ENCODE measurements around the gene SIRT3.
"Not testable (repeated sequence)": the region's sequence is repeated elsewhere in the genome, so short reads cannot be mapped to it uniquely, and the experiment has no call there.

Gene SIRT3

DNA sequence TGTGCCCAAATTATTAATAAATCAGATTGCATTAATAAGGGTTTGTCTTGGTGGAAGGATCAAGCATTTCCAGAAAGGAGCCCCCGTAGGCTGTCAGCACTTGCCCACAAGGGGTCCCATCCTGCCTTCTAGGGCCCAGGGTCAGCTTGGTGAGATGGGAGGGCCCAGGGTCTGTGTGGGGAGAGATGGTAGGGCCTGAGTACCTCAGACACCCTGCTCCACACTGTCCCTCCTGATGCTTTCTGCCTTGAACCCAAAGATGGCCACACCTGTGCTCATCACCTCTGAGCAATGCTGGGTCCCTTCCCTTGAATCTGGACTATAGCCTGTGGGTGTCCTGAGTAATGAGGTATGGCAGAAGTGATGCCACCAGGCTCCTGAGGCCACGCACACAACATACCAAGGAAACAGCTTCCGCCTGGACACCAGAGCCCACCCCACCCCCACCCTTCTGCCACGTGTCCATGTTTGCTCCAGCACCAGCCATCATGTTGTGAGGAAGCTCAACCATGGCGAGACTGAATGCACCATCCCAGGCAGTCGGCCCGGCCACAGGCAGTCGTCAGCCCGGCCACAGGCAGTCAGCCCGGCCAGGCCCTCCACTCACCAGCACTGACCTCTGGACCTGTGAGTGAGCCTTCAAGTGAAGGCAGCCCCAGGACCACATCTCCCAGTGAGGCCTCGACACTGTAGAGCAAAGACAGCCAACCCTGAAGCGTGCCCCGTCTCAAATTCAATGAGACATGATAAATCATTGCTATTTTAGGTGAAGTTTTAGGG, 35.7 kb downstream of the SIRT3 start:
- Mint-ChIP-seq H3K27ac (peak overlapping the region; percentile 93), H3K4me1 (ENCODE audit: low read depth) (peaks cover 44% of the 10 kb centered on the region), H3K9me3 (no peaks in the 10 kb centered on the region), H3K27me3 (no peaks in the 10 kb centered on the region), H3K4me3 (no peak overlapping the region), H3K36me3 (ENCODE audit: low read depth) (peaks cover 56% of the 10 kb centered on the region)
- no peak for DNase-seq

DNA sequence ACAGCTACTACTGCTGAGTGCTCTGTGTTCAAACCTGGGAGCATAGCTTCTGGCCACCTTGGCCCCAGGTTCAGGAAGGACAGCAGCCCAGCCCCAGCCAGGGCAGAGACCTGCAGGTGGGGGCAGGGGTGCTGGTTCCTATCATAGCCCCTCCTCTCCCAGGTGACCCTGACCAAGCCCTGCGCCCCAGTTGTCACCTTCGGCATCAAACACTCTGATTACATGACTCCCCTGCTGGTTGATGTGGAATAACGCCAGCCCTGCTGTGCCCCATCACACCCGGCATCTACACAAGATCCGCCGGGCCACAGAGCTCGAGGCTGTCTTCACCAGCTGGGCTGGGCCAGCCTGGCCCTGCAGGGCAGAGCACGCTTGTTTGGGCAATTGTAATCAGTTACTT, 36.4 kb downstream of the SIRT3 start:
- Mint-ChIP-seq H3K36me3 (ENCODE audit: low read depth) (peaks cover 50% of the 10 kb centered on the region), H3K27ac (peak overlapping the region; percentile 37), H3K9me3 (no peaks in the 10 kb centered on the region), H3K4me1 (ENCODE audit: low read depth) (peaks cover 39% of the 10 kb centered on the region), H3K4me3 (no peak overlapping the region), H3K27me3 (no peaks in the 10 kb centered on the region)
- peak; percentile 26 for DNase-seq

DNA sequence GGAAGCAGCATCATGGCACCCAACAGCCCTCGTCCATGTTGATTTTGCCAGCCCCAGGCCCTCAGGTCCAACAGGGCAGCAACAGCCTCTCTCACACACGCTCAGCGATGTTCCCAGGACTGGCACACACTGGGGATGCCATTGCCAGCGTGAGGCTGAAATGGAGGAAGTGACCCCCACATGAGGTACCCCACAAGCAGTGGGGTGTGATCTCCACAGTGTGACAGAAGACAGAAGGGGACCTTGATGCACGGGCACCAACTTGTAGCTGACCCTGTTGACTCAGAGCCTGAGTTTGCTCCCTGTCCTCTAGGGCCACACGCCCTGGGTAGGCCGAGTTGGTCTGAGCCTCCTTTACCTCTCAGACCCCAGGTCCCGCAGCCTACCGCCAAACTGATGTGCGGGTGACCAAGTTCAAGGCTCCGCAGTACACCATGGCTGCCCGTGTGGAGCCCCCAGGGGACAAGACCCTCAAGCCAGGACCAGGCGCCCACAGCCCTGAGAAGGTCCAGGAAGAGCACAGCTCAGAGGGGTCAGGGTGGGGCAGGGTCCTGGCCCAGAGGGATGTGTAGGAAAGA, 37.0 kb downstream of the SIRT3 start:
- H3K27ac Mint-ChIP-seq: no peak overlapping the region

DNA sequence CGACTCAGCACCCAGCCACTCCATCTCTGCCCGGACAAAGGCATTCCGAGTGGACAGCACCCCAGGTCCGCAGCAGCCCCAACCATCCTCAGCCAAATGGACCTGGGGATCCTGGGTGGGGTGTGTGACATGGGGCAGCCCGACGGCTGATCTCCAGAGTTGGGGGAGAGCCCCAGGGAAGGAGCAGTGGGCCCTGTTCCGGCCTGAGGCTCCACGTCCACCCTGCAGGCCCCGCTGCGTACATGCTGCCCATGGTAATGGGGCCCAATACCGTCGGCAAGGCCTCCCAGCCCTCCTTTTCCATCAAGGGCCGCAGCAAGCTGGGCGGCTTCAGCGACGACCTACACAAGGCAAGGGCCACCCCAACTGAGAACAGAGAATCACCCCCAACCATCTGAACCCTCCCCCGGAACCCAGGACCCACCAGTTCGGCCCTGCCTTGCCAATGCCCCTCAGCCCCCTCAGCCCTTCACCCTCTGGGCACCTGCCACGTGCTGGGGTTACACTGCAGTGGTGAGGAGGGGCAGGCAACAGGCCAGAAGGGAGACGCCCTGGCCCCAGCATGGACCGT, 37.8 kb downstream of the SIRT3 start:
- Mint-ChIP-seq H3K27ac (peak overlapping the region; percentile 35), H3K27me3 (no peaks in the 10 kb centered on the region), H3K36me3 (ENCODE audit: low read depth) (peaks cover 35% of the 10 kb centered on the region), H3K4me1 (ENCODE audit: low read depth) (peaks cover 24% of the 10 kb centered on the region), H3K9me3 (no peaks in the 10 kb centered on the region), H3K4me3 (no peak overlapping the region)
- no peak for DNase-seq

More for the DNA sequence above, 37.0 kb downstream of the SIRT3 start:
- DNase-seq: no peak
- H3K36me3 Mint-ChIP-seq (ENCODE audit: low read depth): peaks cover 43% of the 10 kb centered on the region
- peaks cover 32% of the 10 kb centered on the region for H3K4me1 Mint-ChIP-seq (ENCODE audit: low read depth)
- no peak overlapping the region for H3K4me3 Mint-ChIP-seq
- no peaks in the 10 kb centered on the region for H3K27me3 Mint-ChIP-seq
- no peaks in the 10 kb centered on the region for H3K9me3 Mint-ChIP-seq

DNA sequence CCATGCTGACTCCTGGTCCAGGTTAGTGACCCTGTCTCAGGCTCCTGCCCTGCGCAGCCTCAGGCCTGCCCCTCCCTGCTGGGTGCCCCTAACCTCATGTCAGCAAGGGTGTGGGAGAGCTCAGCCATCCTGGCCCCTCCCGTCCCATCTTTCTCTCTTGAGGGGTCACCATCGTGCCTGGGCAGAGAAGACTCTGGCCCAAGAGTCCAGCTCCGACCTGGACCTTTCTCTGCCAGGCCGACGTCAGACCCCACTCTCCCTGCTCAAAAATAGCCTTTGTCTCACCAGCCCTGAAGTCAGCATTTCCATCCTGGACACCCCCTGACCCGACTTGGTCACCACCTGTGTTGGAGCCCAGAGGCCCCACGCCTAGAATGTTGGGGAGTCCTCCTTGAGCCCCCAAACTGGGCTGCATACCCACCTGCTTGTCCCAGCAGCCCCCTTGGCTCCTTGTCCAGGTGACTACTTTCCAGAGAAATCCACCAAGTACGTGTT, 38.4 kb downstream of the SIRT3 start:
- no peaks in the 10 kb centered on the region for H3K9me3 Mint-ChIP-seq
- peaks cover 30% of the 10 kb centered on the region for H3K36me3 Mint-ChIP-seq (ENCODE audit: low read depth)
- H3K27me3 Mint-ChIP-seq: no peaks in the 10 kb centered on the region
- no peak for DNase-seq
- peaks cover 19% of the 10 kb centered on the region for H3K4me1 Mint-ChIP-seq (ENCODE audit: low read depth)
- no peak overlapping the region for H3K4me3 Mint-ChIP-seq
- no peak overlapping the region for H3K27ac Mint-ChIP-seq

DNA sequence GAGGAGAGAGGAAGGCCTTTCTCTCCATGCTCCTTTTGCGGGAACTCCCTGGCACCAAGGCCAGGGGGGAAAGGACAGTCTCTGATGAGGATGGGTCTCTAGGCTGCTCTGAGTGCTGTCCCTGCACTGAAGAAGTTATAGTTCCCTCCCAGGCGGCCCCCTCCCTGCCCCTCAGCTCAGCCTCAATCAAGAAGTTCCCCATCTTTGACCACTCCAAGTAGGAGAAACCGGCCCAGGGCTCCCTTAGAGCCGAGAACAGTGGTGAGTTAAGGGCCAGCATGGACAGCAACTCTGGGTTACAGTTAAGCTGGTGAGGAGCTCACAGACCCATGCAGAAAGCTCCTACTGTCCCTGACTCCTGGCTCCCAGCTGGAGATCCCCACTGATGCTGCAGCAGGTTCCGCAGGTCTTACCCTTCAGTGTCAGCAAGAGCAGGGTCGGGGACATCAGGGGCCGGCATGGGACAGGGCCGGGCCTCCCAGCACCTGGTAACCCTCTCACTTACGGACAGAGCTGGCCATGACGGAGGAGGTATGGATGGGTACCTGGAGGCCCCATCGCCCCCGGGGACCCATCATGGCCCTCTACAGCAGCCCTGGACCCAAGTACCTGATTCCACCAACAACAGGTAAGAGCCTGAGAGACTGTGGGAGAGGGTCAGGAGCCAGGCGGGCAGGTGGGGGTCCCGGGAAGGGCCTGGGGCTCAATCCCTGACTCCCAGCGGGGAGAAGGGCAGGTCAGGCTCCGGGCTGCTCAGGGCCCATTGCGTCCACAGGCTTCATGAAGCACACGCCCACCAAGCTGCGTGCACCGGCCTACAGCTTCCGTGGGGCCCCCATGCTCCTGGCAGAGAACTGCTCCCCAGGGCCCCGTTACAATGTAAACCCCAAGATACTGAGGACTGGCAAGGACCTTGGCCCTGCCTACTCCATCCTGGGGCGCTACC, 39.1 kb downstream of the SIRT3 start:
- H3K9me3 Mint-ChIP-seq: no peaks in the 10 kb centered on the region
- peak; percentile 25 for DNase-seq
- H3K36me3 Mint-ChIP-seq (ENCODE audit: low read depth): peaks cover 22% of the 10 kb centered on the region
- H3K4me3 Mint-ChIP-seq: no peak overlapping the region
- peaks cover 14% of the 10 kb centered on the region for H3K4me1 Mint-ChIP-seq (ENCODE audit: low read depth)
- no peaks in the 10 kb centered on the region for H3K27me3 Mint-ChIP-seq
- no peak overlapping the region for H3K27ac Mint-ChIP-seq

DNA sequence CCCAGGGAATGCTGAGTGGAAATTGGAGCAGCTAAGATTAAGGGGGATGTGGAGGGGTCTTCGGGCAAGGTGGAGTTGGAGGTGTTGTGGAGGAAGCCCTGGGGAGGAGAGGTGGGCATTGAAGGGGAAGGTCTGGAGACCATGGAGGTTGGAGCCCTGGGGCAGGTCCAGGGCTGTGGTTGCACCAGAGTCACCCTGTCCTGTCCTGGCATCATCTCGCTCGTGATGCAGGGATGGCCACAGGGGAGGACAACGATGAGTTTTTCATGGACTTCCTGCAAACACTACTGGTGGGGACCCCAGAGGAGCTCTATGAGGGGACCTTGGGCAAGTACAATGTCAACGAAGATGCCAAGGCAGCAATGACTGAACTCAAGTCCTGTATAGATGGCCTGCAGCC, 42.7 kb downstream of the SIRT3 start:
- not testable (repeated sequence) for H3K27ac Mint-ChIP-seq; H3K4me1 Mint-ChIP-seq (ENCODE audit: low read depth); H3K9me3 Mint-ChIP-seq; H3K4me3 Mint-ChIP-seq; DNase-seq; H3K27me3 Mint-ChIP-seq; H3K36me3 Mint-ChIP-seq (ENCODE audit: low read depth)

DNA sequence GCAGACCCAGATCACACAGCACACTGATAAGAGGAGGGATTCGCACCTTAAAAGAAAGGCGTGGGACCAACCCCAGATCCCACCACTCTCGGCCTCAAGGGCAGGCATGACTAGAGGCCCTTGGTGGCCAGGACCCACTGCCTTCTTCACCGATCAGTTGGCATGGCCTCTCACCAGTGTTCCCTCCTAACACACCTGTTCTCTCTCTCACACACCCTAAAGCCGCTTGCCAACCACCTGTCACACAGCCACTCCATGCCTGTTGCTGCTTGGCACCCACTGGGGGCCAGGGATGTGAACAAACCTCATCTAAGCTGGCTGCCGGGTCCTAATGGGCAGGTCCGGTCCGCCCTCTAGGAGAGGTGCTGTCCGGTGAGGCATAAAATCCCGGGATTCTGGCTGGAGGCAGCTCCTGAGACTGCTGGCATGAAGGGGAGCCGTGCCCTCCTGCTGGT, 43.4 kb downstream of the SIRT3 start, which contains the start of gene SCGB1C1:
SCGB1C1 (plus strand) TSS at position 405 of the 455 bp plus-strand sequence; CDS start at position 427, 22 bp downstream.
- H3K4me1 Mint-ChIP-seq (ENCODE audit: low read depth); DNase-seq; H3K27ac Mint-ChIP-seq; H3K27me3 Mint-ChIP-seq; H3K9me3 Mint-ChIP-seq; H3K36me3 Mint-ChIP-seq (ENCODE audit: low read depth); H3K4me3 Mint-ChIP-seq: not testable (repeated sequence)

DNA sequence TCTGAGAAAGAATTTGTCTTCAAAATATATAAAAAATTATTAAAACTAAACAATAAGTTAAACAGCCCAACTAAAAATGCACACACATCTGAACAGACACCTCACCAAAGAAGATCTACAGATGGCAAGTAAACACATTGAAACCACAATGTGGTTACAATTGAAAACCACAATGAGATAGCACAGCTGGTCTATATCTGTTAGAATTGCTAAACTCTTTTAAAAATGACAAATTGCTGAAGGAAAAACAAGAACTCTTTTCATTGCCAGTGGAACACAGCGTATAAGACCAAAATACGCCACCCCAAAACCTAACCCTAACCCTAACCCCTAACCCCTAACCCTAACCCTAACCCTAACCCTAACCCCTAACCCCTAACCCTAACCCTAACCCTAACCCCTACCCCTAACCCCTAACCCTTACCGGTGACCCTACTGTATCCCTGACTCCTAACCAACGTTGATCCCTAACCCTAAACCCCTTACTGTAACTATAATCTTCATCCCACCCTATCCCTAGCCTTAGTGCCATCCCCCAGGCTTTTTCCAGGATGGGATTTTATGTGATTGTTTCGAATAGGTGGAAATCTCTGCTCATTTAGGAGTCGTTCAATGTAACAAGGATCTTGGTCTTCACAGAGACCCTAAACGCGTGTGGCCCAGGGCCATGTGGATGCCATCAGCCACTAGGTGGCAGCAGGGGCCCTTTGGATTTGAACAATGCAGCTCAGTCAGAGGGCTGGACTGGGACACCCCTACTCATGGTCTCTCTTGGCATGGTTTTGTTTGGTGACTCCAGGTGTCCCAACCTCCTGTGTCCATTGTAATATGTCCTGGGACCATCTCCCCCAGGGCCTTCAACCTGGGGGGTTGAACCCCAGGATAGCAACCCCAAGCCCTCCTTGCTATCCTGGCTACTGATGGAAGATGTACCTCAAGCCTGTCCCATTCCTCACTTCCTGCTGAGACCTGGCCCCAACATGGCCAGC, 44.4 kb downstream of the SIRT3 start:
- H3K27me3 Mint-ChIP-seq; H3K4me1 Mint-ChIP-seq (ENCODE audit: low read depth): not testable (repeated sequence)
- peak; percentile 81 for DNase-seq

DNA sequence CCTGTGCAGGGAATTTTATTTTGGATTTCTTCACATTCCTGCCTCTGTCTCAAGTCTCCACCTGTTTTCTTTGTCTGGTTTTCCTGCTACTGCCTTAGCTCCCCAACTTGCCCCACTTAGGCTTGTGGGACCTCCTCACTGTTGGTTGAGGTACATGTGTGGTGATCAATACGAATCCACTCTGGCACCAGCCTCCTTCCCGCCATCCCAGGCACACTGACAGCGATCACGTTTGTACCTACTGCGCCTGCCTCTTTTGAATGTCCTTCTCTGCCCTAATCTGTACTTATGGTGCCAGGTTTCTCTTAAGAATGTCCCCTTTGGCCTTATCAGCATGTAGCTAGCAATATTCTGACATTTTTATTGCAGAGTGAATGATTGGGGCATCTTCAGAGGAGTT, 45.6 kb downstream of the SIRT3 start:
- not testable (repeated sequence) for H3K9me3 Mint-ChIP-seq; H3K4me3 Mint-ChIP-seq; H3K27me3 Mint-ChIP-seq; H3K27ac Mint-ChIP-seq; DNase-seq; H3K4me1 Mint-ChIP-seq (ENCODE audit: low read depth); H3K36me3 Mint-ChIP-seq (ENCODE audit: low read depth)

More for the DNA sequence above, 44.4 kb downstream of the SIRT3 start:
- not testable (repeated sequence) for H3K36me3 Mint-ChIP-seq (ENCODE audit: low read depth); H3K27ac Mint-ChIP-seq; H3K9me3 Mint-ChIP-seq; H3K4me3 Mint-ChIP-seq

DNA sequence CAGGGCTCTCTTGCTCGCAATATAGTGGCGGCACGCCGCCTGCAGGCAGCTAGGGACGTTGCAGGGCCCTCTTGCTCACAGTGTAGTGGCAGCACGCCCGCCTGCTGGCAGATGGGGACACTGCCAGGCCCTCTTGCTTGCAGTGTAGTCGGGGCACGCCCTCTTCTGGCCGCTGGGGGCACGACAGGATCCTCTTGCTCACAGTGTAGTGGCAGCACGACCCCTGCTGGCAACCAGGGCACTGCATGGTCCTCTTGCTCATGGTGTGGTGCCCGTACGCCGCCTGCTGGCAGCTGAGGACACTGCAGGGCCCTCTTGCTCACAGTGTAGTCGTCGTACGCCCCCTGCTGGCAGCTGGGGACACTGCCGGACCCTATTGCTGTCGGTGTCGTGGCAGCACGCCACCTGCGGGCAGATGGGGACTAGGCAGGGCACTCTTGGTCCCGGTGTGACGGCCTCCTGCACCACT, 46.3 kb downstream of the SIRT3 start:
- H3K27ac Mint-ChIP-seq; H3K27me3 Mint-ChIP-seq; H3K9me3 Mint-ChIP-seq; H3K4me3 Mint-ChIP-seq; H3K4me1 Mint-ChIP-seq (ENCODE audit: low read depth); H3K36me3 Mint-ChIP-seq (ENCODE audit: low read depth): not testable (repeated sequence)
- peak; percentile 47 for DNase-seq

DNA sequence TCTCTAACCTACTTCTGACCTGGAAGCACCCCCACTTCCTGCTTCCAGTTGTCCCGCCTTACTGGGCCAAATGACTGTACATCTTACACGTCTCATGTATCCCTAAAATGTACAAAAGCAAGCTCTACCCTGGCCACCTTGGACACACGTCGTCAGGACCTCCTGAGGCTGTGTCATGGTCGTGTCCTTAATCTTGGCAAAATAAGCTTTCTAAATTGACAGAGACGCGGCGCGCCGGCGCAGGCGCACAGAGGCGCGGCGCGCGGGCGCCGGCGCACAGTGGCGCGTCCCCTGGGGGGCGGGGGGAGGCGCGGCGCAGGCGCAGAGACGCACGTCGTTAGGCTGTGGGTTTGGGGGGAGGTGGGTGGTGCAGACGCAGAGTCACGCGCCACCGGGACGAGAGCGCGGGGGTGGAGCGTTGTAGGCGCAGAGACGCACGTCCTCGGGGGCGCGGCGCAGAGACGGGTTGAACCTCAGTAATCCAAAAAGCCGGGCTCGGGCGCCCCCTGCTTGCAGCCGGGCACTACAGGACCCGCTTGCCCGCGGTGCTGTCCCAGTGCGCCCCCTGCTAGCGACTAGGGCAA, 46.9 kb downstream of the SIRT3 start:
- H3K27me3 Mint-ChIP-seq; DNase-seq; H3K9me3 Mint-ChIP-seq; H3K27ac Mint-ChIP-seq; H3K36me3 Mint-ChIP-seq (ENCODE audit: low read depth); H3K4me1 Mint-ChIP-seq (ENCODE audit: low read depth); H3K4me3 Mint-ChIP-seq: not testable (repeated sequence)

DNA sequence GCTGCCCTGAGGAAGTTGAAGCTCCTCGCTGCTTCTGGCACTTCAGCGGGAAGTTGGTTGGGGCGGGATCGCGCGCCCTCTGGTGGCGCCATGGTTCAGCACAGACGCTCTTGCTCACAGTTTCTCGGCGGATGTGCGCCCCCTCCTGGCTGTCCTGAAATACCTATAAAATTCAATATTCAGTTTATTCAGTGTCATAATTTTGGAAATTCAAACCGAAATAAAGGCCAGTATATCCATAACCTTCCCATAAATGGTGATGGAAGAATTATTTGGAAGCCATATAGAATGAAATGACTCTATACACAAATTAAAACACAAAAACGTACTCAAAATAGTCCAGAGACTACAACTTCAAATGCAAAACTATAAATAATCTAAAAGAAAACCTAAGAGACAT, 55.9 kb downstream of the SIRT3 start:
- not testable (repeated sequence) for H3K4me1 Mint-ChIP-seq (ENCODE audit: low read depth)

More for the DNA sequence above, 55.9 kb downstream of the SIRT3 start:
- not testable (repeated sequence) for H3K27ac Mint-ChIP-seq; DNase-seq; H3K9me3 Mint-ChIP-seq; H3K27me3 Mint-ChIP-seq; H3K36me3 Mint-ChIP-seq (ENCODE audit: low read depth); H3K4me3 Mint-ChIP-seq

Measured in activated T-cell treated with anti-CD3 and anti-CD28 coated beads, Interleukin-2, amount 50 U/mL, for 24 hours (primary cell).